OCI-LY1 (cell line): ENCODE measurements around the gene AMPD3.

Experiments used
- H2AFZ ChIP-seq: fragments of 200-600 bp; sonication (generic), shearing (Covaris generic); 2 replicates; pipeline ENCODE4 v1.6.0; 2014; ENCODE audit warnings: antibody characterized with exemption, mild to moderate bottlenecking, low read length
- H3F3A ChIP-seq: fragments of 200-600 bp; sonication (generic), shearing (Covaris generic); 2 replicates; pipeline ENCODE4 v1.6.0; 2014; ENCODE audit warnings: mild to moderate bottlenecking, antibody characterized with exemption, low read length, moderate library complexity; ENCODE audit not compliant: insufficient read depth
- H3K27ac ChIP-seq: fragments of 200-600 bp; sonication (generic); 2 replicates; pipeline ENCODE4 v1.5.1; 2014; ENCODE audit warnings: low read length, mixed run types, mild to moderate bottlenecking, low read depth; ENCODE audit not compliant: poor library complexity, severe bottlenecking
- H3K27me3 ChIP-seq: fragments of 200-600 bp; sonication (generic); 2 replicates; pipeline ENCODE4 v1.6.0; 2014; ENCODE audit warnings: antibody characterized with exemption, mild to moderate bottlenecking, low read length, moderate library complexity; ENCODE audit not compliant: insufficient read depth
- H3K36me3 ChIP-seq: fragments of 200-600 bp; sonication (generic); 2 replicates; pipeline ENCODE4 v1.6.1; 2014; ENCODE audit warnings: mild to moderate bottlenecking, antibody characterized with exemption, low read length, moderate library complexity, mixed read lengths; ENCODE audit not compliant: insufficient read depth
- H3K4me1 ChIP-seq: fragments of 200-600 bp; sonication (generic); 2 replicates; pipeline ENCODE4 v1.5.1; 2014; ENCODE audit warnings: mild to moderate bottlenecking, low read length, moderate library complexity; ENCODE audit not compliant: insufficient read depth, severe bottlenecking
- H3K4me2 ChIP-seq: fragments of 200-600 bp; sonication (generic), shearing (Covaris generic); 2 replicates; pipeline ENCODE4 v1.6.1; 2014; ENCODE audit warnings: low read length
- H3K4me3 ChIP-seq: fragments of 200-600 bp; sonication (generic); 2 replicates; pipeline ENCODE4 v1.5.1; 2014; ENCODE audit warnings: low read length, low read depth, mild to moderate bottlenecking, mixed read lengths; ENCODE audit not compliant: poor library complexity, severe bottlenecking
- H3K79me2 ChIP-seq: fragments of 200-600 bp; shearing (Covaris generic); 2 replicates; pipeline ENCODE4 v1.6.1; 2016; ENCODE audit warnings: mixed run types, low read length, mixed read lengths; ENCODE audit not compliant: insufficient read depth
- H3K9ac ChIP-seq: fragments of 200-600 bp; sonication (generic), shearing (Covaris generic); 2 replicates; pipeline ENCODE4 v1.6.1; 2014; ENCODE audit warnings: mild to moderate bottlenecking, low read length, mixed read lengths
- H3K9me2 ChIP-seq: fragments of 200-600 bp; sonication (generic), shearing (Covaris generic); 2 replicates; pipeline ENCODE4 v1.6.1; 2014; ENCODE audit warnings: low read depth, mild to moderate bottlenecking, low read length, mixed read lengths
- H3K9me3 ChIP-seq: fragments of 200-600 bp; shearing (Covaris generic); 2 replicates; pipeline ENCODE4 v1.6.1; 2014; ENCODE audit warnings: low read length, mixed read lengths
- H4K20me1 ChIP-seq: fragments of 200-600 bp; sonication (generic), shearing (Covaris generic); 2 replicates; pipeline ENCODE4 v1.6.0; 2016; ENCODE audit warnings: mild to moderate bottlenecking, low read length; ENCODE audit not compliant: insufficient read depth
- CTCF ChIP-seq: fragments of 200-600 bp; sonication (generic), shearing (Covaris generic); IDR thresholded peaks from 2 replicates; pipeline ENCODE4 v1.5.1; 2017; ENCODE audit warnings: mild to moderate bottlenecking, antibody characterized with exemption, low read length, moderate library complexity, mixed read lengths
- EZH2 ChIP-seq: fragments of 200-600 bp; sonication (generic), shearing (Covaris generic); IDR thresholded peaks from 2 replicates; pipeline ENCODE4 v1.8.0; 2017; ENCODE audit warnings: borderline replicate concordance, mixed run types, mild to moderate bottlenecking, antibody characterized with exemption, low read length, moderate library complexity, mixed read lengths

AMPD3 gene

GRCh38 chr11:10439924-10440323, 15.1 kb upstream of the AMPD3 start:
- Histone ChIP-seq H2AFZ (no peak overlapping the region), H3K9me2 (no peaks in the 10 kb centered on the region), H3K4me1 (peaks cover 15% of the 10 kb centered on the region), H3K4me3 (no peak overlapping the region), H4K20me1 (no peaks in the 10 kb centered on the region), H3K27ac (no peak overlapping the region), H3F3A (no peaks in the 10 kb centered on the region; the same call in 1 of the 2 replicates), H3K9ac (no peak overlapping the region), H3K4me2 (no peak overlapping the region), H3K36me3 (no peaks in the 10 kb centered on the region; the same call in 1 of the 2 replicates), H3K9me3 (no peaks in the 10 kb centered on the region), H3K27me3 (no peaks in the 10 kb centered on the region), H3K79me2 (no peaks in the 10 kb centered on the region)
- TF ChIP-seq CTCF: no peak
- no peak for TF ChIP-seq EZH2

- Histone ChIP-seq H3K27ac (no peak overlapping the region), H3K9me2 (no peaks in the 10 kb centered on the region), H3K27me3 (no peaks in the 10 kb centered on the region), H3K36me3 (no peaks in the 10 kb centered on the region; the same call in 1 of the 2 replicates), H2AFZ (no peak overlapping the region), H3K4me1 (peaks cover 15% of the 10 kb centered on the region), H3K4me2 (no peak overlapping the region), H3K9ac (no peak overlapping the region), H3K79me2 (no peaks in the 10 kb centered on the region), H3K4me3 (no peak overlapping the region), H3K9me3 (no peaks in the 10 kb centered on the region), H3F3A (no peaks in the 10 kb centered on the region; the same call in 1 of the 2 replicates), H4K20me1 (no peaks in the 10 kb centered on the region)
- TF ChIP-seq EZH2: no peak
- no peak for TF ChIP-seq CTCF
These were observed 14.7 kb upstream of the AMPD3 start for GRCh38 chr11:10440401-10440800.

GRCh38 chr11:10441091-10441490, 14.0 kb upstream of the AMPD3 start:
- peaks cover 15% of the 10 kb centered on the region for H3K4me1 ChIP-seq
- H3K9me2 ChIP-seq: no peaks in the 10 kb centered on the region
- H3K9me3 ChIP-seq: no peaks in the 10 kb centered on the region
- no peak overlapping the region for H3K4me3 ChIP-seq
- no peaks in the 10 kb centered on the region; the same call in 1 of the 2 replicates for H3K36me3 ChIP-seq
- TF ChIP-seq CTCF (no peak), EZH2 (no peak)
- H2AFZ ChIP-seq: no peak overlapping the region
- H3F3A ChIP-seq: no peaks in the 10 kb centered on the region; the same call in 1 of the 2 replicates
- H3K79me2 ChIP-seq: no peaks in the 10 kb centered on the region
- H3K4me2 ChIP-seq: no peak overlapping the region
- no peak overlapping the region for H3K27ac ChIP-seq
- H3K9ac ChIP-seq: no peak overlapping the region
- no peaks in the 10 kb centered on the region for H3K27me3 ChIP-seq
- no peaks in the 10 kb centered on the region for H4K20me1 ChIP-seq
